Peyer's patch (tissue), 4 donors: ENCODE measurements around the gene CDH4.

Experiments
- CTCF ChIP-seq, 6 experiments: fragments of 450-650 bp in 4 of 6; fragments of 200-600 bp in 2 of 6; sonication (generic) in 1 of 6; IDR thresholded peaks; one replicate each; pipeline ENCODE4 v1.5.1; 2017 to 2019; ENCODE audit warnings: antibody characterized with exemption in 6 of 6, mild to moderate bottlenecking in 3 of 6, moderate library complexity in 1 of 6
- POLR2A ChIP-seq, 2 donors: fragments of 450-650 bp; IDR thresholded peaks; one replicate each; pipeline ENCODE4 v1.5.1; 2017; ENCODE audit warnings: antibody characterized with exemption in 2 of 2, mild to moderate bottlenecking in 2 of 2, moderate library complexity in 2 of 2

GRCh38 chr20:61972636-61973508 lies 720.8 kb downstream of the CDH4 start:
- no peak for TF ChIP-seq CTCF (IDR thresholded peaks at IDR 0.05)
- TF ChIP-seq POLR2A (IDR thresholded peaks at IDR 0.05) = no peak
